Stomach (tissue), 9 donors: ENCODE results near the gene POLR2L. TPM values are rescaled to one million over a fixed set of nuclear protein-coding genes. Genes with fewer than 3 reads are reported as not detected.

Experiments used
- DNase-seq, 2 donors: peaks; one replicate each; pipeline versions ENCODE4 v3.0.0 to v3.0.0-alpha.2; 2013 to 2019
- H3K27ac ChIP-seq, 5 donors: fragments of 200-600 bp in 4 of 5; sonication (generic) in 4 of 5; one replicate each; pipeline ENCODE4 v1.5.1; 2013 to 2019; ENCODE audit warnings: mild to moderate bottlenecking in 1 of 5, moderate library complexity in 1 of 5
- H3K27me3 ChIP-seq, 3 donors: fragments of 200-600 bp; sonication (generic); one replicate each; pipeline ENCODE4 v1.5.1; 2017 to 2019; ENCODE audit warnings: mixed run types in 1 of 3
- H3K36me3 ChIP-seq, 4 donors: fragments of 200-600 bp; sonication (generic); 1 replicate in 3 of 4; 2 replicates in 1 of 4; pipeline ENCODE4 v1.5.1; 2016 to 2019
- H3K4me1 ChIP-seq, 4 donors: fragments of 200-600 bp; sonication (generic); one replicate each; pipeline ENCODE4 v1.5.1; 2016 to 2019
- H3K4me3 ChIP-seq, 4 donors: fragments of 200-600 bp; sonication (generic) in 3 of 4; one replicate each; pipeline ENCODE4 v1.5.1; 2016 to 2019; ENCODE audit warnings: mild to moderate bottlenecking in 1 of 4
- H3K9me3 ChIP-seq, 4 donors: fragments of 200-600 bp; sonication (generic); one replicate each; pipeline ENCODE4 v1.5.1; 2016 to 2019
- CTCF ChIP-seq, 7 experiments: fragments of 450-650 bp in 4 of 7; fragments of 200-600 bp in 3 of 7; sonication (generic) in 3 of 7; IDR thresholded peaks; one replicate each; pipeline ENCODE4 v1.5.1; 2016 to 2019; ENCODE audit warnings: antibody characterized with exemption in 7 of 7, control low read depth in 2 of 7, mild to moderate bottlenecking in 1 of 7
- EP300 ChIP-seq: sonication (generic); formaldehyde crosslinking; IDR thresholded peaks from one replicate; pipeline ENCODE4 v1.6.1; 2017; ENCODE audit warnings: antibody characterized with exemption
- POLR2A ChIP-seq, 4 donors: fragments of 450-650 bp; IDR thresholded peaks; one replicate each; pipeline ENCODE4 v1.6.1; 2016; ENCODE audit warnings: antibody characterized with exemption in 4 of 4, control low read depth in 2 of 4, mild to moderate bottlenecking in 1 of 4, moderate library complexity in 1 of 4
- POLR2AphosphoS5 ChIP-seq, 3 donors: sonication (generic); formaldehyde crosslinking; IDR thresholded peaks; one replicate each; pipeline ENCODE4 v1.6.1; 2016; ENCODE audit warnings: antibody characterized with exemption in 3 of 3
- WGBS, 5 donors: extraction: QIAGEN DNeasy Blood & Tissue Kit in 3 of 5; methylation state at CpG; one replicate each; pipeline versions ENCODE4 v1.1.5 to v1.1.7; 2013 to 2018; 5-methylcytosine and 5-hydroxymethylcytosine counted together
- intact Hi-C: fragments of 100-400 bp; cut with DNase I; formaldehyde crosslinking; loops from one replicate; pipeline ENCODE4 v1.15.1; 2023; ENCODE audit warnings: low total_unique reads
- polyA plus RNA-seq, 3 donors: library from polyadenylated mRNA; stranded (reverse); fragments of 200-250 nt; gene quantifications; one replicate each; pipeline ENCODE4 v1.2.3, GENCODE V29; 2013
- total RNA-seq, 5 donors: library from RNA; depleted of rRNA; stranded (reverse); fragments of >200 nt; gene quantifications; one replicate each; pipeline versions ENCODE4 v1.1.0 to v1.2.3, GENCODE V29; 2014 to 2016
- donor health status: healthy with polysubstance abuse.
- donor health status: Bipolar disorder and iron deficiency.
- donor health status: healthy.

POLR2L gene
- total and polyA plus RNA-seq, 8 donors = 13.8 to 407 (median 110) TPM

GRCh38 chr11:833114-833791, 9.1 kb downstream of the POLR2L start:
- H3K27me3 ChIP-seq = peaks cover 0 to 45% (median 30%) of the 10 kb centered on the region in 3 donors
- H3K27ac ChIP-seq = peak overlapping the region; percentile 85 to 98 (median 91)
- peaks cover 24 to 25% (median 24%) of the 10 kb centered on the region in 4 donors for H3K36me3 ChIP-seq
- H3K4me1 ChIP-seq = peaks cover 75 to 96% (median 92%) of the 10 kb centered on the region in 4 donors
- intact Hi-C loops = no loop called here
- DNase-seq = peak; percentile 69 to 88
- WGBS, 5 donors = 1 to 6% (median 2%) methylated on average over 37 to 49 of the region's 55 CpGs; no CpG with 5 or more reads in 1 of the 5 donors
- no peaks in the 10 kb centered on the region for H3K9me3 ChIP-seq
- no peak for TF ChIP-seq EP300
- TF ChIP-seq POLR2A (IDR thresholded peaks at IDR 0.05) = peak in 1 of 4 donors; percentile 7
- TF ChIP-seq POLR2AphosphoS5 (IDR thresholded peaks at IDR 0.05) = peak in 2 of 3 donors; percentile 50 to 55
- TF ChIP-seq CTCF (IDR thresholded peaks at IDR 0.05) = no peak
- H3K4me3 ChIP-seq = peak overlapping the region; percentile 73 to 80 (median 76)

GRCh38 chr11:832529-833113, 9.7 kb downstream of the POLR2L start, which contains the start of gene CD151:
Gene CD151 (plus strand): TSS chr11:832952. CDS start chr11:836070, 3,118 bp downstream.
- WGBS, 5 donors = 1 to 4% (median 2%) methylated on average over 21 to 65 of the region's 67 CpGs
- H3K4me3 ChIP-seq = peak within 1 kb of the TSS; percentile 73 to 80 (median 76)
- no peaks in the 10 kb centered on the region for H3K9me3 ChIP-seq
- peaks cover 17 to 19% (median 18%) of the 10 kb centered on the region in 4 donors for H3K36me3 ChIP-seq
- H3K27me3 ChIP-seq = peaks cover 0 to 51% (median 30%) of the 10 kb centered on the region in 3 donors
- peaks cover 78 to 96% (median 92%) of the 10 kb centered on the region in 4 donors for H3K4me1 ChIP-seq
- peak; percentile 73 to 88 for DNase-seq
- peak within 1 kb of the TSS; percentile 85 to 98 (median 91) for H3K27ac ChIP-seq
- intact Hi-C loops = no loop called here
- TF ChIP-seq POLR2AphosphoS5 (IDR thresholded peaks at IDR 0.05) (peak in 2 of 3 donors; percentile 41 to 71), EP300 (no peak), CTCF (IDR thresholded peaks at IDR 0.05) (peak in 1 of 7 experiments; percentile 32), POLR2A (IDR thresholded peaks at IDR 0.05) (no peak)

GRCh38 chr11:831961-832528, 10.3 kb downstream of the POLR2L start:
- peak overlapping the region; percentile 85 to 98 (median 91) for H3K27ac ChIP-seq
- peaks cover 12 to 13% (median 12%) of the 10 kb centered on the region in 4 donors for H3K36me3 ChIP-seq
- peak overlapping the region; percentile 73 to 80 (median 76) for H3K4me3 ChIP-seq
- no peak for TF ChIP-seq POLR2AphosphoS5 (IDR thresholded peaks at IDR 0.05)
- TF ChIP-seq CTCF (IDR thresholded peaks at IDR 0.05) = no peak
- no peak for TF ChIP-seq EP300
- TF ChIP-seq POLR2A (IDR thresholded peaks at IDR 0.05) = no peak
- intact Hi-C loops = no loop called here
- 63 to 78% (median 69%) methylated on average over 15 to 23 of the region's 23 CpGs for WGBS, 5 donors
- no peak for DNase-seq
- peaks cover 0 to 57% (median 36%) of the 10 kb centered on the region in 3 donors for H3K27me3 ChIP-seq
- peaks cover 80 to 96% (median 92%) of the 10 kb centered on the region in 4 donors for H3K4me1 ChIP-seq
- H3K9me3 ChIP-seq = no peaks in the 10 kb centered on the region
